CD1c-positive myeloid dendritic cell (primary cell): ENCODE measurements around the gene KIF24.
A peak's percentile ranks its signal among the peaks of the same experiment; 100 is the strongest.
"Not testable (repeated sequence)": the region's sequence is repeated elsewhere in the genome, so short reads cannot be mapped to it uniquely, and the experiment has no call there.

Experiments used
- DNase-seq: peaks from one replicate; pipeline ENCODE4 v3.0.0-alpha.2; 2016; ENCODE audit errors: extremely low spot score

KIF24 gene

GRCh38 chr9:34326690-34327089 is 2.4 kb downstream of the KIF24 start:
- DNase-seq: no peak

GRCh38 chr9:34322899-34323591 is 6.0 kb downstream of the KIF24 start:
- DNase-seq: no peak

GRCh38 chr9:34321451-34321850 is 7.6 kb downstream of the KIF24 start:
- DNase-seq: no peak

DNA sequence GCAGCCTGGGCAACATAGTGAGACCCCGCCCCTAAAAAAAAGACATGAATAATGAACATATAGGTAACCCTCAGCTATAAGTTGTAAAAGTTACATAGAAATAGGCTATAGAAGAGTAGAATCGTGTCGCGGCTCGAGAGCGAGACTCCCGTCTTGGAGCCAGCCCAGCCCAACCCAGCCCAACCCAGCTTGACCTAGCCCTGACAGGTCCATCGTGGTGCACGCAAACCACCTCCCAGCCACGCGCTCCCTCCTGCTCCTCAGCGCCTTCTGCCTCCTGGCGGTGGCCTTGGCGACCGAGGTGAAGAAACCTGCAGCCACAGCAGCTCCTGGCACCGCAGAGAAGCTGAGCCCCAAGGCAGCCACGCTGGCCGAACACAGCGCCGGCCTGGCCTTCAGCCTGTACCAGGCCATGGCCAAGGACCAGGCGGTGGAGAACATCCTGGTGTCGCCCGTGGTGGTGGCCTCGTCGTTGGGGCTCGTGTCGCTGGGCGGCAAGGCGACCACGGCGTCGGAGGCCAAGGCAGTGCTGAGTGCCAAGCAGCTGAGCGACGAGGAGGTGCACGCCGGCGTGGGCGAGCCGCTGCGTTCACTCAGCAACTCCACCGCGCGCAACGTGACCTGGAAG is 10.8 kb downstream of the KIF24 start:
- no peak for DNase-seq

- no peak for DNase-seq
These were observed 11.6 kb downstream of the KIF24 start for GRCh38 chr9:34317436-34317835.

DNA sequence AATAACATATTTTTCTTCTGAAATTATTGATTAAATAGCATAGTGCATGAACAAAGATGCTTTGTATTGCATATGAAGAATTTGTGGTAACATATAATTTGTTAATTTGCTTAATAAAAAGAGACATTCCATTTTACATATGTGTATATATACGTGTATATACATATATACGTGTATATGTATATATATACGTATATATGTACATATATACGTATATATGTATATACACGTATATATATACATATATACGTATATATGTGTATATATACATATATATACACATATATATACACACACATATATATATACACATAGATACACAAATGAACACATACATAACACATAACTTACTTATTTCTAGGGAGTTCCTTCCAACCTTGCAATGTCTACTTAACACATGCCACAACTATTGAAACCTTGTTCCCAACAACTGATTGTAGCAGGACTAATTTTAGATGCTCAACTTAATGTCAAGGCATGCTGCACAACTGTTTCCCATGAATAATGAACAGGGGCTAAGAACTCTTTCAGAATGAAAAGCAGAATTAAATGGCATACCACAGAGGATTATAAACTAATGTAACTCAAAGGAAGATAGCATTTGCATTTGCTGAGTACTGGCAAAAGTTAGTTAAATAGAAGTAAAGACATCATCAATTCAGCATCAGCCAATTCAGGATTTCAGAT is 17.4 kb downstream of the KIF24 start:
- DNase-seq: no peak

- DNase-seq: no peak
These were observed 18.9 kb downstream of the KIF24 start for GRCh38 chr9:34310215-34310614.

GRCh38 chr9:34308316-34308715 is 20.8 kb downstream of the KIF24 start:
- DNase-seq: not testable (repeated sequence)

GRCh38 chr9:34301064-34301463 is 28.0 kb downstream of the KIF24 start:
- DNase-seq: not testable (repeated sequence)

- DNase-seq: no peak
These were observed 36.5 kb downstream of the KIF24 start for GRCh38 chr9:34292552-34292951.

DNA sequence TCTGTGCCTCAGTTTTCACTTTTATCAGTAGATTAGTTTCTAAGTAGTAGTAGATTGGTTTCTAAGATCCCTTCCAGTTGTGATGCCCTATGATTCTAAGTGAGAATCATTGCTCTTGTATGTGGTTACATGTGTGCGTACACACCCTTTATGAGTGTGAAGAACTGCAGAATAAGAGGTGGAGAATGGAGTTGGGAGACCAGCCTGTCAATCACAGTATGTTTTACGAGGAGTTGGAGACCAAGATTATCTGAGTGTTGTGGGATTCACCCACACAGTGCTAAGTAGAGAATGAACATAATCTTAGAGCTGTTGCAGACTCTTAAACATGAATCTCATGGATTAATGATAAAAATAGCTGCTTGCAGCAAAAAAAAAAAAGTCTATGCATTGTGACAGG is 37.6 kb downstream of the KIF24 start:
- no peak for DNase-seq

DNA sequence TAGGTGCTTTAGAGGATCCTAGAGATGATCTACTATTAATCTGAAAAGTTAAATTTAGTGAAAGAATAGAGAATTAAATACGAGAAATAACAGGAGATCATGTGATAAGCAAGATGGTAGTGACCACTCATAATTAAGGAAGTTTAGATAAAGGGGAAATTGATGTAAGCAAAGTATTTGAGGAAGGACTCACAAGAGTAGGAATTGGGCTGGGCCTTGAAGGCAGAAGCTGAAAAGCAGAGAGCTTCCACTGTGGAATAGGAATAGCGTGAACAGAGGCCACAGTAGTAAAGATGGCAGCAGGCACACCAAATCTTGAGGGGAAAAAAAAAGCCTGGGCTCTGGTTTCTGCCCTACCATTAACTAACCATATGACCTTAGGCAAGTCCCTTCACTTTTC is 38.0 kb downstream of the KIF24 start:
- DNase-seq: peak; percentile 74

- no peak for DNase-seq
These were observed 39.9 kb downstream of the KIF24 start for GRCh38 chr9:34289159-34289558.

GRCh38 chr9:34282096-34282495 is 47.0 kb downstream of the KIF24 start:
- DNase-seq: no peak

DNA sequence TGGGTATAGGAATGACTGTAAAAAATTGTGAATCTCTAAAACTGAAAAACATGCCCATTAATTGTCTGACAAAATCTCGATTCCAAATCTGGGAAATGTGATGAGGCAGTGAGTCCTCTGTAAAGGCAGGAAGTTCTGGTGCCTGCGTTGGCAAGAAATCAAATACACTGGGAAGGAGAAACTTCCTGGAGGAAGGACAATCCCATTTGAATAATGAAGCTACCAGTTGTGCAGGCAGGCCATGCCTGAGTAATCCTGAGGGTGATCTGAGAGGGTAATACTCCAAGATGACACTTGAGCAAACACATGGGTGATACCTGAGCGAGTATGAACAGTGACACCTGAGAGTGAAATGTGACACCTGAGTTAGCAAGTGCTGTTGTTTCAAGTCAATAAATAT is 49.7 kb downstream of the KIF24 start:
- no peak for DNase-seq
